ENCODE results near the gene ITK.

DNA sequence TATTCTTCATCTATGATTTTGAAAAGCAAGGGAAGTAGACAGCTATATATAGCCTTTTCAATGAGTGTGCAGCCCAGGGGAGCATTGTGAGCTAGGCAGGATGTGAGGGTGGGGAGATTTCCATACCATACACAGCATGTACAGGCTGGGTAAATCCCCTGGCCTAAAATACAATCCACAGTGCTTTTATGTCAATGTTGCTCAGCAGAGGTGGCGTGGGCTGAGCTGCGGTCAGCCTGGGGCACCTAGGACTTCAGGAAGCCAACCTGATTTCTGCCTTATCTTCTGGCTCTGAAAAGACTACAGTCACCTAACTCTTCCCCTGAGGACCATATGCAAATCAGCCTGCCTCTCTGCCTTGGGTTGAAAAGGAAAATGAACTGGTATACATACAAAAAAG lies 8.2 kb upstream of the ITK start:
- TF ChIP-seq POLR2A (IDR thresholded peaks at IDR 0.05), result no peak
- TF ChIP-seq, protein P1, sequence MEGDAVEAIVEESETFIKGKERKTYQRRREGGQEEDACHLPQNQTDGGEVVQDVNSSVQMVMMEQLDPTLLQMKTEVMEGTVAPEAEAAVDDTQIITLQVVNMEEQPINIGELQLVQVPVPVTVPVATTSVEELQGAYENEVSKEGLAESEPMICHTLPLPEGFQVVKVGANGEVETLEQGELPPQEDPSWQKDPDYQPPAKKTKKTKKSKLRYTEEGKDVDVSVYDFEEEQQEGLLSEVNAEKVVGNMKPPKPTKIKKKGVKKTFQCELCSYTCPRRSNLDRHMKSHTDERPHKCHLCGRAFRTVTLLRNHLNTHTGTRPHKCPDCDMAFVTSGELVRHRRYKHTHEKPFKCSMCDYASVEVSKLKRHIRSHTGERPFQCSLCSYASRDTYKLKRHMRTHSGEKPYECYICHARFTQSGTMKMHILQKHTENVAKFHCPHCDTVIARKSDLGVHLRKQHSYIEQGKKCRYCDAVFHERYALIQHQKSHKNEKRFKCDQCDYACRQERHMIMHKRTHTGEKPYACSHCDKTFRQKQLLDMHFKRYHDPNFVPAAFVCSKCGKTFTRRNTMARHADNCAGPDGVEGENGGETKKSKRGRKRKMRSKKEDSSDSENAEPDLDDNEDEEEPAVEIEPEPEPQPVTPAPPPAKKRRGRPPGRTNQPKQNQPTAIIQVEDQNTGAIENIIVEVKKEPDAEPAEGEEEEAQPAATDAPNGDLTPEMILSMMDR (IDR thresholded peaks at IDR 0.05), result no peak
